GM23248 (cell line): Measurements from ENCODE around the gene CCDC180.

Source experiments
- EZH2 ChIP-seq: fragments of 200-600 bp; sonication (generic); IDR thresholded peaks from 2 replicates; pipeline ENCODE4 v1.6.1; 2018; ENCODE audit warnings: antibody characterized with exemption, mild to moderate bottlenecking; ENCODE audit not compliant: insufficient read depth, poor library complexity, severe bottlenecking
- EZH2phosphoT487 ChIP-seq: fragments of 200-600 bp; sonication (generic); IDR thresholded peaks from 2 replicates; pipeline ENCODE4 v1.6.1; 2018; ENCODE audit warnings: antibody characterized with exemption, moderate library complexity, mild to moderate bottlenecking, low read depth; ENCODE audit not compliant: insufficient read depth

DNA sequence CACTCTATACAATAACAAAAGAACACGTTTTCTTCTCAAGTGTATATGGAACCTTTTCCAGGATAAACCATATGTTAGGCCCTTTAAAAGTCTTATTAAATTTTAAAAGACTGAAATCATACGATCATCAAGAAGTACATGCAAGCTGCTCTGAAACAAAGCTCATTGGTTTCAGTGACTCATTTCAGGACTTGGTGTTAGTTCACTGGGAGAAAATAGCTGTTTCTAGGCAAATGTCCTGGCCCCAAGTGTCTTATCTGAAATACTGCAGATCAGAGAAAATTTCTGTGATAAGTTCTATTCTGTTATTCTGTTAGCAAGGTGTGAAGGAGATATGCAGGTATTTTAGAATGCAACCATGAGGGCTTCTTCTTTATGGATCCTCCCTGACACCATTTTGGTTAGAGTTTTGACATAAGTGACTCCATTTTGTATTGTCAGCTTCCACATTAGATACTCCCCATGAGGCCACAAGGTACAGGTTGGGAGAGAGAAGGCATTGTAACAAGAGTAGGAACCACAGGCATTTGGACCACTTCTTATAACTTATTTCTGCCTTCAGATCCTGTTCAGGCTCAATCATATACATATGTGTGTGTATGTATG is 7.5 kb upstream of the CCDC180 start:
- TF ChIP-seq EZH2, result no peak
- TF ChIP-seq EZH2phosphoT487, result no peak
